H1 (cell line): ENCODE results near the gene ARFGEF3. TPM values are rescaled to one million over a fixed set of nuclear protein-coding genes. Genes with fewer than 3 reads are reported as not detected.

ENCODE experiments used
- CTCF ChIA-PET: fragments of 300-600 bp; sonication (Branson Sonifier 250); formaldehyde crosslinking; loops from one replicate; lab custom pipeline; 2021; ENCODE audit not compliant: partially characterized antibody; lab: Charles Lee
- POLR2A ChIA-PET: fragments of 300-600 bp; sonication (Branson Sonifier 250); formaldehyde crosslinking; loops from one replicate; lab custom pipeline; 2021; ENCODE audit warnings: inconsistent platforms; ENCODE audit not compliant: partially characterized antibody; lab: Charles Lee
- DNase-seq, 2 experiments: peaks; one replicate each; pipeline versions ENCODE4 v3.0.0 to v3.0.0-alpha.2; 2010 to 2022; ENCODE audit warnings: low spot score in 2 of 2, low read depth in 1 of 2, mixed read lengths in 1 of 2
- FAIRE-seq: peaks from 2 replicates; lab custom pipeline; 2011; peaks lifted over from hg19 to GRCh38; lab: Jason Lieb, UNC
- H2AFZ ChIP-seq: 2 replicates; pipeline ENCODE4 v1.8.1; 2012; ENCODE audit warnings: low read length, inconsistent platforms
- H2AK5ac ChIP-seq: 2 replicates; pipeline ENCODE4 v1.6.1; 2013; ENCODE audit warnings: low read depth, low read length
- H2BK120ac ChIP-seq: replicated peaks from 2 replicates; pipeline ENCODE3; 2013; ENCODE audit warnings: low read depth, low read length, inconsistent platforms
- H2BK12ac ChIP-seq: 2 replicates; pipeline ENCODE4 v1.6.1; 2013; ENCODE audit warnings: low read depth, low read length
- H2BK15ac ChIP-seq: 2 replicates; pipeline ENCODE4 v1.6.1; 2013; ENCODE audit warnings: low read length
- H2BK20ac ChIP-seq: 2 replicates; pipeline ENCODE4 v1.6.1; 2013; ENCODE audit warnings: low read length
- H2BK5ac ChIP-seq: 2 replicates; pipeline ENCODE4 v1.6.1; 2013; ENCODE audit warnings: low read depth, low read length
- H3K14ac ChIP-seq: 2 replicates; pipeline ENCODE4 v1.6.1; 2013; ENCODE audit warnings: inconsistent platforms; ENCODE audit not compliant: insufficient read length
- H3K18ac ChIP-seq: 2 replicates; pipeline ENCODE4 v1.6.1; 2013; ENCODE audit warnings: low read length; ENCODE audit errors: extremely low read depth
- H3K23ac ChIP-seq: 2 replicates; pipeline ENCODE4 v1.6.1; 2013; ENCODE audit warnings: inconsistent platforms; ENCODE audit not compliant: insufficient read length
- H3K23me2 ChIP-seq: 2 replicates; pipeline ENCODE4 v1.6.1; 2013; ENCODE audit warnings: low read depth, low read length
- H3K27ac ChIP-seq: 2 replicates; pipeline ENCODE4 v1.6.1; 2011; ENCODE audit warnings: low read depth, low read length, inconsistent platforms
- H3K27me3 ChIP-seq, 4 experiments: replicated peaks in 1 of 4; 1 replicate in 1 of 4; 2 replicates in 3 of 4; pipeline versions ENCODE4 v1.6.1 to v1.8.1; 2011 to 2013; ENCODE audit warnings: low read length in 3 of 4, mild to moderate bottlenecking in 3 of 4, inconsistent platforms in 2 of 4, mixed read lengths in 2 of 4, moderate library complexity in 1 of 4; ENCODE audit not compliant: control insufficient read depth in 3 of 4, insufficient read depth in 3 of 4; ENCODE audit errors: extremely low read depth in 1 of 4
- H3K36me3 ChIP-seq, 4 experiments: 2 replicates each; pipeline versions ENCODE4 v1.6.1 to v1.8.1; 2011 to 2013; ENCODE audit warnings: mild to moderate bottlenecking in 4 of 4, low read length in 3 of 4, moderate library complexity in 2 of 4, control low read depth in 1 of 4, inconsistent platforms in 1 of 4; ENCODE audit not compliant: insufficient read depth in 4 of 4, control insufficient read depth in 2 of 4
- H3K4ac ChIP-seq: replicated peaks from 2 replicates; pipeline ENCODE3; 2013; ENCODE audit warnings: low read length, low read depth, mixed read lengths, inconsistent platforms; ENCODE audit not compliant: insufficient read length
- H3K4me1 ChIP-seq, 4 experiments: replicated peaks in 1 of 4; 1 replicate in 1 of 4; 2 replicates in 3 of 4; pipeline versions ENCODE4 v1.6.1 to v1.8.1; 2011 to 2013; ENCODE audit warnings: low read length in 3 of 4, inconsistent platforms in 2 of 4, mixed read lengths in 1 of 4; ENCODE audit not compliant: insufficient read depth in 4 of 4, control insufficient read depth in 3 of 4
- H3K4me2 ChIP-seq, 2 experiments: 2 replicates each; pipeline versions ENCODE4 v1.6.1 to v1.8.1; 2011 to 2013; ENCODE audit warnings: low read depth in 2 of 2, low read length in 2 of 2, control low read depth in 1 of 2, inconsistent platforms in 1 of 2, mild to moderate bottlenecking in 1 of 2; ENCODE audit not compliant: insufficient read depth in 1 of 2
- H3K4me3 ChIP-seq, 4 experiments: fragments of 200-600, 300-600 bp in 1 of 4; sonication (generic), shearing (Covaris generic), sonication (Bioruptor Twin) in 1 of 4; 2 replicates each; pipeline versions ENCODE4 v1.5.1 to v1.8.1; 2011 to 2016; ENCODE audit warnings: low read length in 4 of 4, low read depth in 3 of 4, control low read depth in 2 of 4, inconsistent platforms in 2 of 4, mild to moderate bottlenecking in 2 of 4, mixed read lengths in 1 of 4, moderate library complexity in 1 of 4; ENCODE audit not compliant: insufficient read depth in 2 of 4; ENCODE audit errors: extremely low read depth in 1 of 4
- H3K56ac ChIP-seq: replicated peaks from 2 replicates; pipeline ENCODE3; 2013; ENCODE audit warnings: low read depth, mild to moderate bottlenecking, mixed read lengths, low read length, inconsistent platforms; ENCODE audit not compliant: insufficient read length
- H3K79me1 ChIP-seq: 2 replicates; pipeline ENCODE4 v1.6.1; 2013; ENCODE audit warnings: low read depth, low read length, control low read depth
- H3K79me2 ChIP-seq, 2 experiments: 2 replicates each; pipeline versions ENCODE4 v1.6.1 to v1.8.1; 2012 to 2013; ENCODE audit warnings: low read length in 2 of 2, mild to moderate bottlenecking in 2 of 2, inconsistent platforms in 1 of 2; ENCODE audit not compliant: insufficient read depth in 2 of 2, control insufficient read depth in 1 of 2
- H3K9ac ChIP-seq, 4 experiments: replicated peaks in 1 of 4; 1 replicate in 1 of 4; 2 replicates in 3 of 4; pipeline versions ENCODE4 v1.6.1 to v1.8.1; 2011 to 2013; ENCODE audit warnings: low read depth in 3 of 4, low read length in 3 of 4, control low read depth in 2 of 4, mild to moderate bottlenecking in 2 of 4, moderate library complexity in 2 of 4, inconsistent platforms in 1 of 4; ENCODE audit errors: extremely low read depth in 1 of 4
- H3K9me3 ChIP-seq, 2 experiments: 2 replicates each; pipeline versions ENCODE4 v1.6.1 to v1.8.1; 2012 to 2013; ENCODE audit warnings: mild to moderate bottlenecking in 2 of 2, moderate library complexity in 2 of 2, control low read depth in 1 of 2, inconsistent platforms in 1 of 2, low read depth in 1 of 2, low read length in 1 of 2, mixed read lengths in 1 of 2; ENCODE audit not compliant: insufficient read depth in 2 of 2
- H4K20me1 ChIP-seq, 2 experiments: replicated peaks in 1 of 2; 2 replicates each; pipeline versions ENCODE3 to v1.8.1; 2011 to 2013; ENCODE audit warnings: inconsistent platforms in 2 of 2, low read length in 2 of 2, mild to moderate bottlenecking in 1 of 2; ENCODE audit not compliant: insufficient read depth in 2 of 2, control insufficient read depth in 1 of 2
- H4K5ac ChIP-seq: 2 replicates; pipeline ENCODE4 v1.6.1; 2013; ENCODE audit warnings: low read length, low read depth, mixed read lengths, inconsistent platforms; ENCODE audit not compliant: insufficient read length
- H4K8ac ChIP-seq: 2 replicates; pipeline ENCODE4 v1.8.0; 2013; ENCODE audit warnings: mild to moderate bottlenecking, moderate library complexity, low read length, inconsistent platforms; ENCODE audit not compliant: insufficient read depth; ENCODE audit errors: extremely low read depth
- H4K91ac ChIP-seq: replicated peaks from 2 replicates; pipeline ENCODE3; 2013; ENCODE audit warnings: low read length, mixed read lengths, inconsistent platforms; ENCODE audit not compliant: insufficient read length
- BCL11A ChIP-seq, 2 experiments: IDR thresholded peaks; one replicate each; pipeline ENCODE4 v1.6.1; 2011; ENCODE audit warnings: low read depth in 2 of 2, low read length in 2 of 2, mild to moderate bottlenecking in 2 of 2
- BRCA1 ChIP-seq: IDR thresholded peaks from 2 replicates; pipeline ENCODE4 v1.6.1; 2012; ENCODE audit warnings: low read depth, low read length, improper control_type of control experiment
- CEBPB ChIP-seq: IDR thresholded peaks from 2 replicates; pipeline ENCODE4 v1.6.1; 2012; ENCODE audit warnings: low read depth, low read length
- EP300 ChIP-seq, 2 experiments: IDR thresholded peaks; 1 replicate in 1 of 2; 2 replicates in 1 of 2; pipeline ENCODE4 v1.6.1; 2011 to 2012; ENCODE audit warnings: low read depth in 2 of 2, low read length in 2 of 2, mild to moderate bottlenecking in 2 of 2, borderline replicate concordance in 1 of 2, inconsistent platforms in 1 of 2, moderate library complexity in 1 of 2
- JUND ChIP-seq: IDR thresholded peaks from 2 replicates; pipeline ENCODE4 v1.6.1; 2011; ENCODE audit warnings: mild to moderate bottlenecking, improper control_type of control experiment, low read length
- KDM1A ChIP-seq: fragments of 200-600, 300-600 bp; sonication (generic); IDR thresholded peaks from 2 replicates; pipeline ENCODE4 v1.7.1; 2016; ENCODE audit warnings: mild to moderate bottlenecking, low read length, borderline replicate concordance
- NANOG ChIP-seq: IDR thresholded peaks from 2 replicates; pipeline ENCODE4 v1.6.1; 2011; ENCODE audit warnings: low read length, low read depth, mild to moderate bottlenecking, inconsistent platforms; ENCODE audit not compliant: insufficient read depth, poor library complexity, severe bottlenecking
- RAD21 ChIP-seq, 2 experiments: IDR thresholded peaks in 1 of 2; conservative IDR thresholded peaks in 1 of 2; 2 replicates each; pipeline ENCODE4 v1.6.1; 2011; ENCODE audit warnings: low read depth in 2 of 2, low read length in 2 of 2, improper control_type of control experiment in 1 of 2, inconsistent platforms in 1 of 2, mild to moderate bottlenecking in 1 of 2, moderate library complexity in 1 of 2
- TCF12 ChIP-seq: IDR thresholded peaks from 2 replicates; pipeline ENCODE4 v1.6.1; 2011; ENCODE audit warnings: low read depth, mild to moderate bottlenecking, low read length
- WGBS, 2 experiments: shearing (Covaris generic) in 1 of 2; methylation state at CpG; one replicate each; pipeline versions ENCODE4 v1.1.6 to v1.1.7; 2013 to 2015; ENCODE audit warnings: low lambda C conversion rate in 2 of 2, mixed read lengths in 2 of 2, inconsistent platforms in 1 of 2, low coverage in 1 of 2, missing lambda C conversion rate in 1 of 2; ENCODE audit not compliant: insufficient replicate concordance in 2 of 2, insufficient coverage in 1 of 2, insufficient read length in 1 of 2; ENCODE audit errors: extremely low coverage in 1 of 2, missing lambda C conversion rate in 1 of 2; 5-methylcytosine and 5-hydroxymethylcytosine counted together
- polyA plus RNA-seq, 7 experiments: library from polyadenylated mRNA; depleted of rRNA in 3 of 7; stranded (reverse) in 5 of 7; unstranded in 2 of 7; fragments of >200 nt in 5 of 7; fragments of 200-250 nt in 2 of 7; gene quantifications; 1 replicate in 5 of 7; 2 replicates in 1 of 7; 4 replicates in 1 of 7; pipeline versions ENCODE4 v1.2.1 to v1.2.3, GENCODE V29; 2011 to 2013; ENCODE audit warnings: missing spikeins in 2 of 7, mixed read lengths in 2 of 7
- total RNA-seq: library from RNA; stranded (reverse); fragmentation: NEBNext Ultra II Directional; extraction: Animal tissue kit (Norgen Biotek cat#: 25700); gene quantifications from 2 replicates; pipeline ENCODE4 v1.2.1, GENCODE V29; 2021

ARFGEF3 gene
- total and polyA plus RNA-seq, 2 of the 8 experiments (the other 6 are each of a cell fraction or from before 2014, with no cell fraction given) = 5.8 to 23.2 TPM

DNA sequence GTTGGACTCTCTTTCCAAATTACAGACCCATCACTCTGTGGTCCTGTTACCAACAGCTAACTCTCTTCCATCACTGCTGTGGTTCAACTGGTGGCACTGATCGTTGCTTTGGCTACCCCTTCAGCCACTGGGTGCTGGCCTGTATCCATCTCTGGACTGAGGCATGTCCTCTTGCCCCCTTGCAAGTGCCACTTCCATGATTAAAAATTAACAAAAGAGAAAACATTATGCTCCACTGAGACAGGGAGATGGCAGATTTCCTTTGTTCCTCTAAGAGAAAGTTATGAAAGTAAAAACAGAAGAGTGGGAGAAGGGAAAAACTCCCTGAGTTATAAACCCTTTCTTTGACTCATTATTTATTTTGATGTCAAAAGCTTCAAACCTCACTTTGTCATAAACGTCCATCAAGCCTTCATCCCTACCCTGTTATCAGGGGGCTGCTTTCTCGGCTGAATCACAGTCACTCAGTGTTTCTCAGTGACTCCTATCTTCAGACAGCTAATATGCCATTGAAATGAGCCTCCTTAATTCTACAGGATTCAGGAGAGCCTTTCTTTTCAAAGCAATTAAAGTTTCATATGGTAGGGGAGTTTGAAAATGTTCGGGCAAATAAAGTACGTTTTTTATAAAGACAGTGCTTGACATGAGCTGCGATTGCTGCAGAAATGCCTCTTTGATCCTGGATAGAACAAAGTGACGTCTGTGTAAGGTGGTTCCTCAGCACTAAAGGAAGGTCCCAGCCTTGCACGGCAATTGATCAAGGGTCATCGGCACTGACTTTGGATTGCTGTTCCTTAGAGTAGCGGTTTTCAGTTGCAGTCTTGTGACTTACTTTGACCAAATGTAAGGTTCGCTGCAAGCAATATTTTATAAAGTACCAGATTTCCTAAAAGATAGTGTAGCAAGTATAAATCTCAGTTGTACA, 106.5 kb downstream of the ARFGEF3 start:
- no peaks in the 10 kb centered on the region for H3K79me1 ChIP-seq
- H3K4me2 ChIP-seq = no peak overlapping the region
- no peaks in the 10 kb centered on the region for H3K4me1 ChIP-seq
- no peaks in the 10 kb centered on the region for H3K23me2 ChIP-seq
- H3K4ac ChIP-seq = no peak overlapping the region
- no peak overlapping the region for H3K4me3 ChIP-seq
- ChIA-PET POLR2A (interaction anchor here (0.6 to 1.3 kb wide), 2 partner anchors 17 to 106 kb away, joined by 3 to 5 read pairs; partner anchors contain the start of gene ARFGEF3), CTCF (interaction anchor here (0.8 to 2.8 kb wide), 4 partner anchors 8 to 152 kb away, joined by 3 to 9 read pairs (median 6); no protein-coding TSS in a partner anchor)
- no peak overlapping the region for H3K18ac ChIP-seq
- H3K23ac ChIP-seq = no peak overlapping the region
- H3K56ac ChIP-seq = no peak overlapping the region
- H3K9ac ChIP-seq = no peak overlapping the region
- no peak overlapping the region for H2AFZ ChIP-seq
- no peak overlapping the region for H3K14ac ChIP-seq
- no peak overlapping the region for H4K8ac ChIP-seq
- no peak for FAIRE-seq
- no peaks in the 10 kb centered on the region for H3K9me3 ChIP-seq
- no peak overlapping the region for H4K91ac ChIP-seq
- no peak overlapping the region for H2BK12ac ChIP-seq
- H3K27ac ChIP-seq = no peak overlapping the region
- TF ChIP-seq BRCA1 (no peak), TCF12 (no peak), JUND (no peak), BCL11A (IDR thresholded peaks at IDR 0.05; ENCODE audit: low read depth in 2 of 2, low read length in 2 of 2) (no peak), EP300 (IDR thresholded peaks at IDR 0.05; ENCODE audit: borderline replicate concordance in 1 of 2, low read depth in 2 of 2, low read length in 2 of 2) (no peak), RAD21 (IDR thresholded peaks at IDR 0.05 in 1 of 2, conservative IDR thresholded peaks at IDR 0.05 in 1 of 2; ENCODE audit: low read depth in 2 of 2, low read length in 2 of 2) (no peak), KDM1A (no peak), CEBPB (no peak), NANOG (no peak)
- peaks cover 0 to 4% (median 1%) of the 10 kb centered on the region in 4 experiments; a peak in 5 of 8 replicates for H3K36me3 ChIP-seq
- H2BK20ac ChIP-seq = no peak overlapping the region
- H4K20me1 ChIP-seq = no peaks in the 10 kb centered on the region
- DNase-seq = no peak
- H2AK5ac ChIP-seq = no peak overlapping the region
- no peak overlapping the region for H2BK15ac ChIP-seq
- no peaks in the 10 kb centered on the region for H3K27me3 ChIP-seq
- WGBS, 2 experiments = 89% methylated on average over 11 of the region's 11 CpGs; no CpG with 5 or more reads in 1 of the 2 experiments
- no peaks in the 10 kb centered on the region for H3K79me2 ChIP-seq
- H4K5ac ChIP-seq = no peak overlapping the region
- no peak overlapping the region for H2BK5ac ChIP-seq
- no peak overlapping the region for H2BK120ac ChIP-seq
